ENCODE data around the gene KRT85.

Gene KRT85

GRCh38 chr12:52331039-52331438, 36.2 kb downstream of the KRT85 start:
- H3K4me1 ChIP-seq (ENCODE audit: control insufficient read depth, low read depth, low read length), result no peaks in the 10 kb centered on the region
- no peaks in the 10 kb centered on the region for H3K36me3 ChIP-seq (ENCODE audit: control insufficient read depth, low read depth, low read length)
- no peaks in the 10 kb centered on the region for H3K27me3 ChIP-seq (ENCODE audit: control insufficient read depth, insufficient read depth, low read length)
- H3K9ac ChIP-seq (ENCODE audit: low read length), result no peak overlapping the region
- H3K27ac ChIP-seq (ENCODE audit: low read length), result no peak overlapping the region
- no peaks in the 10 kb centered on the region for H3K9me3 ChIP-seq (ENCODE audit: control insufficient read depth, low read depth, low read length)
- no peak overlapping the region for H3K4me3 ChIP-seq (ENCODE audit: low read length)

- Histone ChIP-seq H3K27me3 (ENCODE audit: control insufficient read depth, insufficient read depth, low read length) (no peaks in the 10 kb centered on the region), H3K9me3 (ENCODE audit: control insufficient read depth, low read depth, low read length) (no peaks in the 10 kb centered on the region), H3K9ac (ENCODE audit: low read length) (no peak overlapping the region), H3K27ac (ENCODE audit: low read length) (no peak overlapping the region), H3K36me3 (ENCODE audit: control insufficient read depth, low read depth, low read length) (no peaks in the 10 kb centered on the region), H3K4me1 (ENCODE audit: control insufficient read depth, low read depth, low read length) (no peaks in the 10 kb centered on the region), H3K4me3 (ENCODE audit: low read length) (no peak overlapping the region)
These were observed 39.3 kb downstream of the KRT85 start for GRCh38 chr12:52327830-52328500.

GRCh38 chr12:52327052-52327829, 40.0 kb downstream of the KRT85 start:
- no peak overlapping the region for H3K27ac ChIP-seq (ENCODE audit: low read length)
- no peaks in the 10 kb centered on the region for H3K36me3 ChIP-seq (ENCODE audit: control insufficient read depth, low read depth, low read length)
- no peaks in the 10 kb centered on the region for H3K4me1 ChIP-seq (ENCODE audit: control insufficient read depth, low read depth, low read length)
- no peaks in the 10 kb centered on the region for H3K9me3 ChIP-seq (ENCODE audit: control insufficient read depth, low read depth, low read length)
- no peak overlapping the region for H3K4me3 ChIP-seq (ENCODE audit: low read length)
- H3K27me3 ChIP-seq (ENCODE audit: control insufficient read depth, insufficient read depth, low read length), result no peaks in the 10 kb centered on the region
- no peak overlapping the region for H3K9ac ChIP-seq (ENCODE audit: low read length)

GRCh38 chr12:52324153-52324444, 43.2 kb downstream of the KRT85 start:
- no peak overlapping the region for H3K4me3 ChIP-seq (ENCODE audit: low read length)
- no peak overlapping the region for H3K9ac ChIP-seq (ENCODE audit: low read length)
- no peak overlapping the region for H3K27ac ChIP-seq (ENCODE audit: low read length)
- H3K36me3 ChIP-seq (ENCODE audit: control insufficient read depth, low read depth, low read length), result no peaks in the 10 kb centered on the region
- no peaks in the 10 kb centered on the region for H3K9me3 ChIP-seq (ENCODE audit: control insufficient read depth, low read depth, low read length)
- no peaks in the 10 kb centered on the region for H3K4me1 ChIP-seq (ENCODE audit: control insufficient read depth, low read depth, low read length)
- H3K27me3 ChIP-seq (ENCODE audit: control insufficient read depth, insufficient read depth, low read length), result no peaks in the 10 kb centered on the region

GRCh38 chr12:52323416-52324152, 43.7 kb downstream of the KRT85 start:
- Histone ChIP-seq H3K27ac (ENCODE audit: low read length) (no peak overlapping the region), H3K27me3 (ENCODE audit: control insufficient read depth, insufficient read depth, low read length) (no peaks in the 10 kb centered on the region), H3K4me3 (ENCODE audit: low read length) (no peak overlapping the region)

GRCh38 chr12:52323001-52323400, 44.3 kb downstream of the KRT85 start:
- Histone ChIP-seq H3K27ac (ENCODE audit: low read length) (no peak overlapping the region), H3K4me1 (ENCODE audit: control insufficient read depth, low read depth, low read length) (no peaks in the 10 kb centered on the region), H3K27me3 (ENCODE audit: control insufficient read depth, insufficient read depth, low read length) (no peaks in the 10 kb centered on the region), H3K36me3 (ENCODE audit: control insufficient read depth, low read depth, low read length) (no peaks in the 10 kb centered on the region), H3K9me3 (ENCODE audit: control insufficient read depth, low read depth, low read length) (no peaks in the 10 kb centered on the region), H3K4me3 (ENCODE audit: low read length) (no peak overlapping the region), H3K9ac (ENCODE audit: low read length) (no peak overlapping the region)

More at GRCh38 chr12:52323416-52324152, 43.7 kb downstream of the KRT85 start:
- H3K4me1 ChIP-seq (ENCODE audit: control insufficient read depth, low read depth, low read length), result no peaks in the 10 kb centered on the region
- H3K9me3 ChIP-seq (ENCODE audit: control insufficient read depth, low read depth, low read length), result no peaks in the 10 kb centered on the region
- no peak overlapping the region for H3K9ac ChIP-seq (ENCODE audit: low read length)
- no peaks in the 10 kb centered on the region for H3K36me3 ChIP-seq (ENCODE audit: control insufficient read depth, low read depth, low read length)

- Histone ChIP-seq H3K36me3 (ENCODE audit: control insufficient read depth, low read depth, low read length) (no peaks in the 10 kb centered on the region), H3K9me3 (ENCODE audit: control insufficient read depth, low read depth, low read length) (no peaks in the 10 kb centered on the region), H3K4me1 (ENCODE audit: control insufficient read depth, low read depth, low read length) (no peaks in the 10 kb centered on the region), H3K27me3 (ENCODE audit: control insufficient read depth, insufficient read depth, low read length) (no peaks in the 10 kb centered on the region), H3K9ac (ENCODE audit: low read length) (no peak overlapping the region), H3K27ac (ENCODE audit: low read length) (no peak overlapping the region), H3K4me3 (ENCODE audit: low read length) (no peak overlapping the region)
These were observed 45.2 kb downstream of the KRT85 start for GRCh38 chr12:52322069-52322468.

- Histone ChIP-seq H3K9me3 (ENCODE audit: control insufficient read depth, low read depth, low read length) (no peaks in the 10 kb centered on the region), H3K36me3 (ENCODE audit: control insufficient read depth, low read depth, low read length) (no peaks in the 10 kb centered on the region), H3K4me1 (ENCODE audit: control insufficient read depth, low read depth, low read length) (no peaks in the 10 kb centered on the region), H3K27ac (ENCODE audit: low read length) (no peak overlapping the region), H3K4me3 (ENCODE audit: low read length) (no peak overlapping the region), H3K27me3 (ENCODE audit: control insufficient read depth, insufficient read depth, low read length) (no peaks in the 10 kb centered on the region), H3K9ac (ENCODE audit: low read length) (no peak overlapping the region)
These were observed 45.9 kb downstream of the KRT85 start for GRCh38 chr12:52321418-52321817.

GRCh38 chr12:52320784-52321400, 46.4 kb downstream of the KRT85 start, which contains the start of gene KRT83:
TSS of gene KRT83 (minus strand) at chr12:52321398. CDS start at chr12:52321335, 63 bp downstream.
- Histone ChIP-seq H3K36me3 (ENCODE audit: control insufficient read depth, low read depth, low read length) (no peaks in the 10 kb centered on the region), H3K9me3 (ENCODE audit: control insufficient read depth, low read depth, low read length) (no peaks in the 10 kb centered on the region), H3K27me3 (ENCODE audit: control insufficient read depth, insufficient read depth, low read length) (no peaks in the 10 kb centered on the region), H3K27ac (ENCODE audit: low read length) (no peak within 1 kb of the TSS), H3K4me3 (ENCODE audit: low read length) (no peak within 1 kb of the TSS), H3K4me1 (ENCODE audit: control insufficient read depth, low read depth, low read length) (no peaks in the 10 kb centered on the region), H3K9ac (ENCODE audit: low read length) (no peak within 1 kb of the TSS)

- H3K4me1 ChIP-seq (ENCODE audit: control insufficient read depth, low read depth, low read length), result no peaks in the 10 kb centered on the region
- H3K36me3 ChIP-seq (ENCODE audit: control insufficient read depth, low read depth, low read length), result no peaks in the 10 kb centered on the region
- no peak overlapping the region for H3K4me3 ChIP-seq (ENCODE audit: low read length)
- H3K9me3 ChIP-seq (ENCODE audit: control insufficient read depth, low read depth, low read length), result no peaks in the 10 kb centered on the region
- no peak overlapping the region for H3K9ac ChIP-seq (ENCODE audit: low read length)
- H3K27me3 ChIP-seq (ENCODE audit: control insufficient read depth, insufficient read depth, low read length), result no peaks in the 10 kb centered on the region
- no peak overlapping the region for H3K27ac ChIP-seq (ENCODE audit: low read length)
These were observed 48.2 kb downstream of the KRT85 start for GRCh38 chr12:52319097-52319496.

GRCh38 chr12:52318241-52318990, 48.9 kb downstream of the KRT85 start:
- no peak overlapping the region for H3K27ac ChIP-seq (ENCODE audit: low read length)
- no peaks in the 10 kb centered on the region for H3K36me3 ChIP-seq (ENCODE audit: control insufficient read depth, low read depth, low read length)
- H3K9ac ChIP-seq (ENCODE audit: low read length), result no peak overlapping the region
- H3K4me3 ChIP-seq (ENCODE audit: low read length), result no peak overlapping the region
- H3K4me1 ChIP-seq (ENCODE audit: control insufficient read depth, low read depth, low read length), result no peaks in the 10 kb centered on the region
- H3K9me3 ChIP-seq (ENCODE audit: control insufficient read depth, low read depth, low read length), result no peaks in the 10 kb centered on the region
- no peaks in the 10 kb centered on the region for H3K27me3 ChIP-seq (ENCODE audit: control insufficient read depth, insufficient read depth, low read length)

All from iPS-18a (cell line).